Limb (tissue), 2 donors: ENCODE measurements around the gene PLA2G6.
"Not testable (repeated sequence)": the region's sequence is repeated elsewhere in the genome, so short reads cannot be mapped to it uniquely, and the experiment has no call there.

Experiments used
- DNase-seq, 2 donors: peaks; one replicate each; pipeline ENCODE4 v3.0.0-alpha.2; 2016; ENCODE audit errors: extremely low spot score in 2 of 2

Gene PLA2G6

DNA sequence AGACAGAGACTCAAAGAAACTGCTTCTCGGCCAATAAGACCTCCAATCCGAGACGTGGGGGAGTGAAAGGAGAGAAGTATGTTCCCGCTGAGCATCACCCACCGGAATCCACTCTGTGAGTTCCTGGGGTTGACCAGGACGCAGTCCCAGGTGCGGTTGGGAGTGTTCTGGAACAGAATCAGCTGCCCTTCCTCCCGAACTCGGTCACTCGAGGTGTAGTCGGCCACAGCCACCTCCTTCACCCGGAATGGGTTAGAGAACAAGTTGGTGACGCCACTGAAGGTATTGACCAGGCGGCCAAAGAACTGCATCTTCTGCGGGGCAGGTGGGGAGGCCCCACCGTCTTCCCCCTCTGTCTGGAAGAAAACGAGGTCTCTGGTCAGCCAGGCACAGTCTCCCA is 12.5 kb downstream of the PLA2G6 start:
- no peak for DNase-seq

- no peak for DNase-seq
Observed at GRCh38 chr22:38167988-38168407, 13.6 kb downstream of the PLA2G6 start.

DNA sequence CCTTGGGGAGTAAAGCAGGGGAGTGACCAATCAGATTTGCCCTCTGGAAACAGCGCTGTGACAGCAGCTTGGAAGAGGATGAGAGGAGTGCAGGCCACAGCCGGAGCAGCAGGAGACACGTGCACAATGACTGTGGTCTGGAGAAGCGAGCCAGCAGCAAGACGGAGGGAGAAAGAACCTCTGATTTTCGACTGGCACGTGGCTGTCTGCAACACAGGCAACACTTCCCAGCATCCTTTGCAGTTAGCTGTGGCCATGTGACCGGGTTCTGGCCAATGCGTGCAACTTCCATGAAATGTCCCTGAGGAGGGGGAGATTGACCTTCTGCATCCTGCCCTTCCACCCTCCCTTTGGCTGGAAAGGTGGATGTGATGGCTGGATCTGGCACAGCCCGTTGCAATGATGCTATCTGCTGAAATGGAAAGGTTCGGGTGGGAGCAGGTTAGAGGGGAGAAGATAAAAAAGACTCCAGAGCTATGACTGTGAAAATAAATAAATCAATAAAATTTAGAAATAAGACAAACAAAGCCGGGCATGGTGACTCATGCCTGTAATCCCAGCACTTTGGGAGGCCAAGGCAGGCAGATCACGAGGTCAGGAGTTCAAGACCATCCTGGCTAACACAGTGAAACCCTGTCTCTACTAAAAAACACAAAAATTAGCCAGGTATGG is 15.6 kb downstream of the PLA2G6 start:
- no peak for DNase-seq

DNA sequence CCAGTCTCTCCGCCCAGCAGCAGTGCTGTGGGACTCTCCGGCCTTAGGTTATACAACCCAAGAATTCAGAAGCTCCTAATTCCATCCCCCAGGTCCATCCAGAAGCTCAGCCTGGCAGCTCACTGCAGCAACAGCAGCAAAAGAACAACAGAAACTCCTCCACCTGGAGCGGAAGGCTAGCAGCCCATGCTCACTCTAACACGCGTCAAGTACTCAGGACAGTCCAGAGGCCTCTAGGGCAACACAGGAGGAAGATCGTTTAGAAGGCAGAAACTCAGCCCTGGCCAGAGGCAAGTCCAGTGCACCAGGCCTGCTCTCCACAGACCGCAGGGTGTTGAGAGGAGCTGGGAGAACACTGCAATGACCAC is 17.1 kb downstream of the PLA2G6 start:
- DNase-seq, result no peak

DNA sequence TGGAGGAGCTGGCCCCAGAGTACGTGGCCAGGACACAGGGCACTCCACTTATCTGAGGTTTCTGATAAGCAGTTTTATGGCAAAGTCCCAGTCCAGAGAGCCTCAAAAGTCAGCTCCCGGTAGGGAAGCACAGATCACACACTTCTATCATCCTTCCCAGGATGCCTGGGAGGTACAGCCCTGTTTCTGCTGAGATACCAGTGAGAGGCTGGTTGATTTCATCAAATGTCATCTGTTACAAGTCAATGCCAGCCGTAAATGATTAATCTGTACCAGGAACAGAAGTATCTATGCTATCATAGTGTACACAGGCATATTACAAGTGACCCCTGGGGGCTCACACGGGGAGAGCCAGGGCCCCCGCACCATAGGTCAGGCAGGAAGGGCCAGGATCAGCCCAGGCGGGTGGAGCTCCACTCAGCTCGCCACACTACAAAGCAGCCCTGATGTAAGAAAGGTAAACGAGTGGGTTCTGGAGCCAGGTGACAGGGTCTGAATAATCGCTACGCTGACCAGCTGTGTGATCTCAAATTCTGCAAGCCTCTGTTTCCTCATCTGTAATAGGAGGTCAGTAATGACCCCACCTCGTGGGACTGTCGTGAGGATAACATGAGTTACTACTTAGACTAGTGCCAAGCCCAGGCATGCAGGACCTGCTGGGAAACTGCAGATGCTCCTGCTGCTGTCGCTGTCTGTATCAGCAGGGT is 17.6 kb downstream of the PLA2G6 start:
- no peak for DNase-seq

DNA sequence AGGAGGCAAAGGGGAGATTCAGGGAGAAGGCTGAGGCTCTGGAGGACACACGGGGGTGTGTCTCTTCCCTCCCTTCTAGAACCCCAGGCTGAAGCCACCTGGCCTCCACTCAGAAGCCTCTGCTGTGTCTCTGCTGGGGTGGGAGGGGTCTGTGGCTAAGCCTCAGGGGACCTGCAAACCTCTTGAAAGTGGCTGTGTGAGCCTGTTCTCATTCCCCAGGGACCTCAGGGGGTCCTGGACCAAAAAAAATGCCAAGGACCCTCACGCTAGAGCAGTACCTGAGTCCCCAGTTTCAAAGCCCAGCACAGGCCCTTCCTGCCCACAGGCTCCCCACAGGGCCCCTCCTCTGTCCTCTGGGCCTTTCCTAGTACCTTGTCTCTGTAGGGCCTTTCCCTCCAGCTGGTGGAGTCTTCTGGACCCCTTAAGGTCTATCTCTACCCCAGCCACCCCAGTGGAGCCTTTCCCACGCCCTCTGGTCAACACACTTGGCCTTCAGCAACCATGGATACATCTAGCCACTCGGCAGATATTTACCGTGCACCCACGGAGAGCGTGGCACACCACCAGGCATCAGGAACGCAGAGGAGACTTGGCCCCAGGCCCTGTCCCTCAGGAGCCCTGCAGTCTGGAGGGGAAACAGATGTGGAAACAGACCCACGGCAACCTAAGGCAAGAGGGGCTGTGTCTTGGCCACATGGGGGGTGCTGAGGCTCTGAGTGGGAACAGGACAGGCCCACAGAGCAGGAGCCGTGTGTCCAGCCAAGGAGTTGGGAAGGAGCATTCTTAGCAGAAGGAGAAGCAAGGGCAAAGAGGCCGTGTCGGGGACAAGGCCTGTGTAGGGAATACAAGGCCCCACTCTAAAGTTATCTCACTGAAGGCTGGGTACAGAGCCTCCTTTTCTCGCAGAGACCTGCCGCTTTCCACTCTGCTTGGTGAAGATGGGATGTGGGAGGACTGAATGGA is 18.5 kb downstream of the PLA2G6 start:
- DNase-seq, result no peak

DNA sequence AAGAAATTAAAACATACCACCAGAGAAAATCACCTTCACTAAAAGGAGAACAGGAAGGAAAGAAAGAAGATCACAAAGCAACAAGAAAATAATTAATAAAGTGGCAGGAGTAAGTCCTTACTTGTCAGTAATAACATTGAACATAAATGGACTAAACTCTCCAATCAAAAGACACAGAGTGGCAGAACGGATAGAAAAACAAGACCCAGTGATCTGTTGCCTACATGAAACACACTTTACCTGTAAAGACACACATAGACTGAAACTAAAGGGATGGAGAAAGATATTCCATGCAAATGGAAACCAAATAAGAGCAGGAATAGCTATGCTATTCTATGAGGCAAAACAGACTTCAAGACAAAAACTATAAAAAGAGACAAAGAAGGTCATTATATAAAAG is 25.9 kb downstream of the PLA2G6 start:
- no peak for DNase-seq

DNA sequence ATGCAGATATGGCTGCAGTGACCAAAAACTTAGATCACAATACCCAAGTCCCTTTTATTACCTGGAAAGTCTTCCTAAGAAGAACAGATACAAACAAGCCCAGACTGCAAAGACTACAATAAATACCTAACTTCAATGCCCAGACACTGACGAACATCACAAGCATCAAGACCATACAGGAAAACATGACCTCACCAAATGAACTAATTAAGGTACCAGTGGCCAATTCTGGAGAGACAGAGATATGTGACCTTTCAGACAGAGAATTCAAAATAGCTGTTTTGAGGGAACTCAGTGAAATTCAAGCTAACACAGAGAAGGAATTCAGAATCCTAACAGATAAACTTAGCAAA is 27.1 kb downstream of the PLA2G6 start:
- not testable (repeated sequence) for DNase-seq

DNA sequence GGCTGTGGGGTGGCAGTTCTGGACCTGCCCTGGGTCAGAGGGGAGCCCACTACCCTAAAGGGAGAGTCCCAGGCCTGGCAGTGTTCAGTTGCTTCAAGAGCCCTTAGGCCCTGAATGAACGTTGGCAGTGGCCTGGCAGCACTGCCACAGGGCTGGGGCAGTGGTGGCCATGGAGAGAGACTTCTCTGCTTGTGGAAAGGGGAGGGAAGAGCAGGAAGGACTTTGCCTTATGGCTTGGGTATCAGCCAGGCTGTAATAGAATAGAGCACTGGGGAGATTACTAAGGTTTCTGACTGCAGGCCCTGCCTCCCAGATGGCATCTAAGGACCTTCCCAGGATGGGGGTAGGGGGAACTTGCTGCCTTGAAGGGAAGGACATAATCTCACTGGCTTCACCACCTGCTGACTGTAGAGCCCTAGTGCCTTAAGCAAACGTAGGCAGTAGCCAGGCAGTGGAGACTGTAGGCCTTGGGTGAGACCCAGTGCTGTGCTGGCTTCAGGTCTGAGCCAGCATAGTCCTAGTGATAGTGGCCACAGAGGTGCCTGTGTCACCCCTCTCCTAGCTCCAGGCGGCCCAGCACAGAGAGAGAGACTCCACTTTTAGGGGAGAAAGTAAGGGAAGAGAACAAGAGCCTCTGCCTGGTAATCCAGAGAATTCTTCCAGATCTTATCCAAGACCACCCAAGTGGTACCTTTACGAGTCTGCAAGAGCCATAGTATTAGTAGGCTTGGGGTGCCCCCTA is 27.6 kb downstream of the PLA2G6 start:
- DNase-seq, result no peak

DNA sequence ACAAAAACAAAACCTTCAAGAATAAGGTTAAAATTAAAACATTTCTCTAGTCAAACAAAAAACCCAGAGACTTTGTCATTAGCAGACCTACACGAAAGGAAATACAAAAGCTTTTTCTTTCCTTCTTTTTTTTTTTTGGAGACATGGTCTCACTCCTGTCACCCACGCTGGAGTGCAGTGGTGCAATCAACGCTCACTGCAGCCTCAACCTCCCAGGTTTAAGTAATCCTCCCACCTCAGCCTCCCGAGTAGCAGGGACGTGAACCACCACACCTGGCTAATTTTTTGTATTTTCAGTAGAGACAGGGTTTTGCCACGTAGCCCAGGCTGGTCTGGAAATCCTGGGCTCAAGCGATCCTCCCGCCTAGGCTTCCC is 30.5 kb downstream of the PLA2G6 start:
- no peak for DNase-seq

- DNase-seq, result no peak
Observed at GRCh38 chr22:38148245-38148644, 33.4 kb downstream of the PLA2G6 start.

GRCh38 chr22:38146166-38146565 is 35.5 kb downstream of the PLA2G6 start:
- not testable (repeated sequence) for DNase-seq

DNA sequence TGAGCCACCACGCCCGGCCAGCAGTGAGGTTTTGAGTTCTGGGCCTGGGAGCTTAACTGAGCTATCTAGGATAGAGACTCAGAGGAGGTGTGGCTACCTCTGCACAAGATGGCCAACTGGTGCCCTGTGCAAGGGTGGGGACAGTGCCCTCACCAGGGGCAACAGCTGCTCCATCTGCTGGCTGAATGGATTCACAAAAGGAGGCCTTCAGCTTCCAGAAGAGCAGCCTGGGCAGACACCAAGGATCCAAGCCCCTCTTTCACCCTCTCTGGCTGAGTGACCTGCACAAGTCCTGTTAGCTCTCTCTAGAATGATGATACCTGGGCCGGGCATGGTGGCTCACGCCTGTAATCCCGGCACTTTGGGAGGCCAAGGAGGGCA is 37.6 kb downstream of the PLA2G6 start:
- no peak for DNase-seq

DNA sequence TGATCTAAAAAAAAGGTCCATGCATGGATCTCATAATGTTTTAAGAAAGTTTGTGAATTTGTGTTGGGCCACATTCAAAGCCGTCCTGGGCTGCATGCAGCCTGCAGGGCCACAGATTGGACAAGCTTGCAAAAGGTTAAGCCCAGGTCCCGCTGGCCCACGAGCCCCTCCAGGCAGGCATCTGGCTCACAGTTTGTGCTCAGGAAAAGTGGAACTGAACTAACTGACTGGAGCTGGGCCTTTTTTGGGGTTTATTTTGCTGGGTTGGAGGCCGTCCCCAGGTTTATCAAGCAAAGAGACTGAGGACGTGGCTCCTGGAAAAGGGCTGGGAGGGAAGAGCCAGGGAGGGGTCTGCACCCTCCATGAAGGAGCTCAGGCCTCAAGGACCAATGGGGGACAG is 39.0 kb downstream of the PLA2G6 start:
- DNase-seq, result no peak

- no peak for DNase-seq
Observed at GRCh38 chr22:38141217-38141973, 40.2 kb downstream of the PLA2G6 start.

GRCh38 chr22:38139901-38140300 is 41.7 kb downstream of the PLA2G6 start:
- no peak for DNase-seq

DNA sequence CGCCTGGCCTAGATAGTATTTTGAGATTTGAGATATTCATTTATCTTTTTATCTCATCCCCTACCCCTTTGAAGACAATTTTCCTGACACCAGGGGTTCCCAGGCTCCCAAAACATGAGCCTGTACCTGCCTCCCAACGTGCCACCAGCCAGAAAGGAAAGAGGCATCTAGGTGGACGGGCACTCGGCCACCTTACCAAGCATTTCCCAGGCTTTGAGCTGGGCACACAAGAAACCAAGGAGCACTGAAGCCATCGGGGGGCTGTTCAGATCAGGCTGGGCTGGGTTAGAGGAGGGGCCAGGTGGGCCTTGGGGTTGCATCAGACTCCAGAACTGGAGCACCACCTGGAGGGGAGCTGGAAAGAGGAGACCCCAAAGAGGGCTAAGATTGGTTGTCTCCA is 42.7 kb downstream of the PLA2G6 start:
- no peak for DNase-seq

DNA sequence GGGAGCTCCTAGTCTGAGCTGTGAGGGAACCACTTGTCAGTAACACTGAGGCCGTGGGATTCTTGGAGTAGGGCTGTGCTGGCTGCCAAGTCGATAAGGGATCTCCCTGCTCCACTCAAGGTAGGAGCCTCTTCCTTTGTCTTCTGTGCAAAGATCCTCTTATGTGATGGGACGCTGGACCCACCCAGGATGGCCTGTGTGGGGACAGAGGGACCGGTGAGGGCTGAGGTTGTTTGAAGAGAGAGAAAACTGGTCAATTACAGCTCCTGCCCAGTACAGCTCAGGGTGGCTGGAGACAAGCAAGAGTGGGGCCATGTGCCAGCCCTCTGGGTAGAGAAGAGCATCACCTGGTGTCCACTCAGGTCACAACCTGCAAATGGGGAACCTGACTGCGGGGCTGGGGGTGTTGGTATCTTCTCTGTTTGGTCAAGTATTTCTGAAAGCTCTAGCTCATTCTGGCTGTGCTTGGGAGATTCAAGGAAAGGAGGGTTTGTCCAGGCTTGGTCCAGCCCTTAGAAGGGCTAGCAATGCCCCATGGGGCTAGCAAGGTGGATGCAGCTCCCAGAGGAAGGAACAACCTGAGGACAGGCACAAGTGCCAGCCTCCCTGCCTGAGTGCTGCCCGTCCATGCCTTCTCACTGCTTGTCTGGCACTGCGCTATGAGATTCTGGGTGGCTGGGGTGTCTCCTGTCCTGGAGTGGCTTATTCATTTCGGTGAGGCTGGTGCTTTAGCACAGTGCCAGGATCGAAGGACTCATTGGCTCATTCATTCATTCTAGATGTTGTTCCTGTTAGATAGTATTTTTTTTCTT is 43.5 kb downstream of the PLA2G6 start:
- DNase-seq, result no peak

DNA sequence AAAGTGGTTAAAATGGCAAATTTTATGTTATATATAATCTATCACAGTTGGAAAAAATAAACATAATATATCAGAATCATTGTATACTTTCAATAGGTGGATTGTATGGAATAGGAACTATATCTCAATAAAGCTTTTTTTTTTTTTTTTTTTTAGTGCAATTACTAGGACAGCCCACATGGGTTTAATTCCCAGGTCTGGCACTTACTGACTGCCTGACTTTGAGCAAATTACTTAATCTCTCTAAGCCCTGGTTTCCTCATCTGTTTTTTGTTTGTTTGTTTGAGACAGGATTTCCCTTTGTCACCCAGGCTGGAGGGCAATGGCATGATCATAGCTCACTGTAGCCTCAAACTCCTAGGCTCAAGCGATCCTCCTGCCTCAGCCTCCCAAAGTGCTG is 45.0 kb downstream of the PLA2G6 start:
- no peak for DNase-seq

DNA sequence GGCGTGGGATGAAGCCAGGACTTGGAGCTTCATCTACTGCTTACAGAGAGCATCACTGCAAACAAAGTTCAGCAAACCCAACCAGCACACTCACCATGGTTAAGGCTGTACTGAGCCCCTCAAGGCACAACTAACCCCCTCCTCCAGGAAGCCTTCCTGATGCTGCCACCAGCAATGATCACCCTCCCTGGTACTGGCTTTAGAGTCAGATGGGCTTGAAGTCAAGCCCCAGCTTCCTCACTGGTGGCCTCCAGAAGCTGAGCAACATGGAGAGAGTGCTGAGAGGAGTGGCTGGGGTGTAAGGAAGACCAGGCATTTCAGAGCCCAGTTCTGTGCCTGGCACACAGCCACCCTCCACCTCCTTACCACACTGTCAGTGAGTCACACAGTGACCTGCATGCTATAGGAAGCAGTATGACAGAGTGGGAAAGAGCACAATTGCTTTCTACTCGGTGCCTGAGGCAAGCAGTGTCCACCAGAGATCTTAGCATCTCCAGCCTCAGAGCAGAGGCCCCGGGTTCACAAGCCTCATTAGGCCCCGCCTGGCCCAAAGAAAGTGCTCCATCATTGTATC is 46.4 kb downstream of the PLA2G6 start:
- DNase-seq, result no peak
